ENCODE measurements around the gene GFOD1.

DNA sequence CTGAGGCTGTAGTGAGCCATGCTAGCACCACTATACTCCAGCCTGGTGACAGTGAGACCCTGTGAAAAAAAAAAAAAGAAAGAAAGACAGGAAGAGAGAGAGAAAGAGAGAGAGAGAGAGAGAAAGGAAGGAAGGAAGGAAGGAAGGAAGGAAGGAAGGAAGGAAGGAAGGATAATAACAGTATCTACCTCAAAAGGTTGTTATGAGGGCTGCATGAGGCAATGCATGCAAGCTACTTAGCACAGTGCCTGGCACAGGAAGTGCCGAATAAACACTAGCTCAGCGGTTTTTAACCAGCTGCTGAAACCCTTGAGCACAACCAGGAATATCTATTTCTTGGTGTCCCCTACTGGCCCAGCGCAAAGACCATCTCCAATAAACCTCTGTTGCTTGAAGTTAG lies 96.7 kb downstream of the GFOD1 start:
- TF ChIP-seq POLR2A (IDR thresholded peaks at IDR 0.05), result no peak
- TF ChIP-seq, protein P1, sequence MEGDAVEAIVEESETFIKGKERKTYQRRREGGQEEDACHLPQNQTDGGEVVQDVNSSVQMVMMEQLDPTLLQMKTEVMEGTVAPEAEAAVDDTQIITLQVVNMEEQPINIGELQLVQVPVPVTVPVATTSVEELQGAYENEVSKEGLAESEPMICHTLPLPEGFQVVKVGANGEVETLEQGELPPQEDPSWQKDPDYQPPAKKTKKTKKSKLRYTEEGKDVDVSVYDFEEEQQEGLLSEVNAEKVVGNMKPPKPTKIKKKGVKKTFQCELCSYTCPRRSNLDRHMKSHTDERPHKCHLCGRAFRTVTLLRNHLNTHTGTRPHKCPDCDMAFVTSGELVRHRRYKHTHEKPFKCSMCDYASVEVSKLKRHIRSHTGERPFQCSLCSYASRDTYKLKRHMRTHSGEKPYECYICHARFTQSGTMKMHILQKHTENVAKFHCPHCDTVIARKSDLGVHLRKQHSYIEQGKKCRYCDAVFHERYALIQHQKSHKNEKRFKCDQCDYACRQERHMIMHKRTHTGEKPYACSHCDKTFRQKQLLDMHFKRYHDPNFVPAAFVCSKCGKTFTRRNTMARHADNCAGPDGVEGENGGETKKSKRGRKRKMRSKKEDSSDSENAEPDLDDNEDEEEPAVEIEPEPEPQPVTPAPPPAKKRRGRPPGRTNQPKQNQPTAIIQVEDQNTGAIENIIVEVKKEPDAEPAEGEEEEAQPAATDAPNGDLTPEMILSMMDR (IDR thresholded peaks at IDR 0.05), result no peak
- TF ChIP-seq EP300 (IDR thresholded peaks at IDR 0.05), result no peak

All from ovary (tissue), 3 donors.